ENCODE measurements around the gene ATP2A3. TPM values are rescaled to one million over a fixed set of nuclear protein-coding genes. Genes with fewer than 3 reads are reported as not detected.

ATP2A3 gene
- 269 and 274 TPM in 2 replicates for total RNA-seq

DNA sequence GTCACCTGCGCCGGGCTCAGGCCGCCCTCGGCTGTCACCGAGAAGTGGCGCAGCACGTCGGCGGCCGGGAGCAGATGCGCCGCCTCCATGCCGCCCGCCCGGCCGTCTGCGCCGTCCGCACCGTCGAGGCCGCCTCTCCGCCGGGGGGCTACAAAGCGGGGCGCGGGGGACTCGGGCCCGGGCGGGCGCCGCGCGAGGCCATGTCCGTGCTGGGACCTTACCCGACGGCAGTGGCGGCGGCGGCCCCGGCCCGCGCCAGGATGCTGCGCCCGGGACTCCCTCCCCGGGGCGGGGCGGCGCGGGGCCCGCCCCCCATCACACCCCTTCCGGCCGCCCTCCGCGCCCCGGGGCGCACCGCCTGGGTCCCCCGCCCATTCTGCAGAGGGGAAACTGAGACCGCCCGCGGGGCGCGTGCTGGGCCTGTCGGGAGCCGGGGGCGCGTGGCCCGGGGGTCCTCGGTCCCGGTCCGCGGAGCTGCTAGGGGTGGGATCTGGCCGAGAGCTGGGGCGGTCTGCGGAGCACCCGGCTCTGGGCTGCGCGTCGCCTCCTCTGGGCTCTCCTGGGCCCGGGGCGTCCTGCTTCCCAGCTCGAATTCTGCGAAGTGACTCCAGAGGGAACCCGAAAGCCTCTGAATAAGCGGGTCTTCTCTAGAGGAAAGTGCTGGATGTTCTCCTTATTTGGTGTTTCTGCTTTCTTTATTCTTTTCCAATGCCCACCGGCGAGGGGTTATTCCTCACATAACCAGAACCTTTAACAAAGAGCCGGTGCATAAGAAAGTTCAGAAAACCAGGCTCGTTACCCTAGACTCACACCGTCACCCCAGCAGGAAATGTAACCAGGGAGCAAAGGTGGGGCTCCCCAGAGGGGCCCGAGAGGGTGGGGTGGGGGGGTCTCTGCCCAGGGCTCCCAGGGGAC lies at the start of gene ATP2A3:
TSS of gene ATP2A3 (minus strand) at position 235 of the 915 bp plus-strand sequence. CDS start at position 89, 146 bp downstream.
- intact Hi-C loops (cut with micrococcal nuclease): loop anchor here (1.0 to 10.0 kb wide), 12 partner anchors 20 to 750 kb away; partner anchors contain the start of genes ARRB2, CAMKK1, CTNS and CYB5D2

DNA sequence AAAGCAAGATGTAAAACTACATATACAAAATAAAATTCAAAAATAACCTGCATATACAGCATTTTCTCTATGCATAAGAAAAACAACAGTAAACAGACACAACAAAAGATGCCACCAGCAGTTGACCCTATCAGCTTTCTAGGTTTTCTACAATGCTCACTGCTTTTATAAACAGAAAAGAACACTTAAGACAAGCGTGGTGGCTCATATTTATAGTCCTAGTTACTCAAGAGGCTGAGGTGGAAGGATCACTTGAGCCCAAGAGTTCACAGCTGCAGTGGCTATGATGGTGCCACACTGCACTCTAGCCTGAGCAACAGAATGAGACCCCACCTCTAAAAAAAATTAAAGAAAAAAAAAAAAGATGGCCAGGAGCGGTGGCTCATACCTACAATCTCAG lies 46.5 kb upstream of the ATP2A3 start:
- intact Hi-C loops (cut with micrococcal nuclease): no loop called here

DNA sequence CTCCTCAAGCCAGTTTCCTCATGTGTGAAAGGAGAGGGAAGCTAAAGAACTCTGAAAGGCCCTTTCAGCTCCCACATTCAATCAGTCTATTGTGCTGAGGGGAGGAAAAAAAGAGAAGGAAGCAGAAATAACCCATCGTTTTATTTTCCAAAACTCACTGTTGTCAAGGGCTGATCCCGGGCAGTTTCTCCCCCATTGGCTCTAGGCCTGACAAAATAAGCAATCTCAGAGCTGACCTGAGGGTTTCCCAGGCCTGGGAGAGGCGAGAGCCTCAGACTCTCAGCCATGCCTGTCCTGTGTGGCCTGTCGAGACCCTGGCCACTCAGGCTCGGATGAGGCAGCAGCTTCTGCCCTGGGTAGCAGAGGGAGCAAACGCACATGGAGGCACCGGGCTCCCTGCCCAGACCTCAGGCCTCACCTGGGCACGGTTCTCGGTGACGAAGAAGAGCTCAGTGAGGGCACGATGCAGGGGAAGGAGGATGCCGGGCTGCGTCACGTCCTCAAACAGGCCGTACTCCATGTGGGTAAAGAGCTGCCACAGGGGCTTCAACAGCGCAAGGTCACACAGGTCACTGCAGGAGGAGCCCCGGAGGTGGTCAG lies 45.0 kb upstream of the ATP2A3 start:
- intact Hi-C loops (cut with micrococcal nuclease): loop anchor here (5.0 kb wide), 1 partner anchor 403 kb away; no protein-coding TSS in a partner anchor

DNA sequence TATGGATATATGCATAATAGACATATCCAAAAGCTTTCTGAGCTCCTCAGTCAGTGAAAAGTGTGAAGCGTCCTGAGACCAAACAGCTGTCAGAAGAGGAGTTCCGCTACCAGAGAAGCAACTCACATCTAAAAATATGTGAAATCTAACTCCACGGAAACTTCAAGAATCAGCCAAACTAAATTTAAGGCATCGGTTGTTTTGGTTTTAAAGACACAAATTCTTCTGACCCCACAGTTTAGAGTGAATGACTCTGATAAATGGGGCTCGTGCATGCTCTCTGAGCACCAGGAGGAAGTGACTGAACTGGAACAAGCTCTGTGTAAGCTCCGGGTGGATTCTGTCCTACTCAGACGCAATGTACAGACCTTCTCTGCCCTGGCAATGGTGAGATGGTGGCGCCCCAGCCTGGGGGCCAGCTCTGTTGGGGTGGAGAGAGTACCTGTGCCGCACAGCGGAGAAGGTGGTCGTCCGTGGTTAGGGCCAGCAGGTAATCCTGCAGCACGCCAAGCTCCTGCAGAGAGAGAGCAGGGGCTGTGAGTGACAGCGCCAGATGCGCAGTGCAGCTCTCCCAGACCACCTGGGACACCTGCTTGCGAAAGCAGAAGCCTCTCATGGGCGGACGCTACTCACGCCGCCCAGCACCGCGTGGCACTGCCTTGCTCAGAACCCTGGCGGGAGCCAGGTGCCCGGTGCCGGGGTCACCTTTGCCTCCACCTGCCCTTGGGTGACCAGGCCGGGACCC lies 44.4 kb upstream of the ATP2A3 start:
- intact Hi-C loops (cut with micrococcal nuclease): loop anchor here (5.0 kb wide), 1 partner anchor 404 kb away; no protein-coding TSS in a partner anchor

DNA sequence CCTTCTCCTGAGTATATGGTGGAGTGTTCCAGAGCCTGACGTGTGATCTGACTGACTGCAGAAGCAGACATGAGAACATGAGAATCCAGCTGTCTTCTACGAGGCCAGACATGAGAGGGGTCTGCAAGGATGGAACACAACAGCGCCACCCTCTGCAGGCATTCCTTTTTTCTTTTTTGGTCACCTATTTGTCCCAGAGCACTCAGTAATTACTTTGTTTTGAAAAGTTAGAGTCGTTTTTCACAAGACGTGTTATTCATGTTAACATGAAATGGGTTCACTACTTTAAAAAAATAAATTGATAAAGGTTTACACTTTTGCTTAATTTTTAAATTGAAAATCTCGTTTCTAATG lies 43.8 kb upstream of the ATP2A3 start:
- intact Hi-C loops (cut with micrococcal nuclease): loop anchor here (5.0 kb wide), 1 partner anchor 404 kb away; no protein-coding TSS in a partner anchor

DNA sequence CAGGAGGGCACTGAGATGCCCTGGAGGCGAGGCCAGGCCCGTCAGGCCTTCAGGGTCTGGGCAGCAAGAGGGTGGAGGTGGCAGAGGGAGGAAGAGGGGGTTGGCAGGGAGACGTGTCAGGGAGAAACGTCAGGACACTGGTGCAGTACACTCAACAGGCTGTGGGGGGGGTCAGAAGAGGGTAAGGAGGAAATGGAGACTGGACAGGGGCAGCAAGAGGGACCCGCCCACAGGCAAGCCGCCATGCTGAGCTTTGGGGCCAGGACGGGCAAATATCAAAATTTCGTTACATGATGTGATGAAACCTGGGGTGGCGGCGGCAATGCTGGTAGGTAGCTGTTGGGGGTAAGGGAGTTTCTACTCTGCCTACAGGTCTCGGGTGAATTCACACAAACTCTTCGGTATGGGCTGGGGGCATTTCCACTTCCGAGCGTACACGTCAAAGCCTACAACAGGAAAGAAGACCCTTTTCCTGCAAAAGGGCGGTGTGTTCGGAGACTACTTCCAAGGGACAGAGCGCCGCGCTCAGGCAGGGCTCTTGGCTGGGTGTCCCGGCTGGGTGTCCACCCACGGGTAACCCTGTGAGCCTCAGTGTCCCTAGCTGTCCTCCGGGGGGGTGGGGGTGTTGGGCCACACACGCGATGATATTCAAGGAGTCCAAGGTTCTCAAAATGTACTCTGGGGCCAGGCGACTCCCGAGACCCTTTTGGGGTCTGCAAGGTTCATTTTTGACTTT lies 43.3 kb upstream of the ATP2A3 start:
- intact Hi-C loops (cut with micrococcal nuclease): loop anchor here (5.0 kb wide), 1 partner anchor 405 kb away; no protein-coding TSS in a partner anchor

DNA sequence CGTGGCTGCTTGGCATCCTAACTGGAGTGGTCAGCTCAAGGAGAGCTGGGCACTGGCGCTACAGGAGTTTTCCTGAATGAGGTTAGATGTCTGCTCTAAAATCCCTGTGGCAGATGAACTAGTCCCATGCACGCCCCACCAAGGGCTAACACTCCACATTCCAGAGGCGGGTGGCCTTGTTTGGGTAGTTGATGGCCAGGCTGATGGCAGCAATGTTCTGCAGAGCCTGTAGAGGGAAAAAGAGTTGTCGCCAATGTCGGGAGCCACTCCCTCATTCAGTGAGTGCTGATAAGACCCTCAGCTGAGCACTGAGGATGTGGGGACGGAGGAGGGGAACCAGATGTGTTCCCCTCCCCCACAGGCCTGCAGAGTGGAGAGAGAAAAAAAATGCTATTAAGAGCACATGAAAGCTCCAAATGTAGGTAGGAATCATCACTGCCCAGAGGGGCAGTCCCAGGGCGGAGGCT lies 42.5 kb upstream of the ATP2A3 start:
- intact Hi-C loops (cut with micrococcal nuclease): loop anchor here (5.0 kb wide), 1 partner anchor 406 kb away; no protein-coding TSS in a partner anchor

DNA sequence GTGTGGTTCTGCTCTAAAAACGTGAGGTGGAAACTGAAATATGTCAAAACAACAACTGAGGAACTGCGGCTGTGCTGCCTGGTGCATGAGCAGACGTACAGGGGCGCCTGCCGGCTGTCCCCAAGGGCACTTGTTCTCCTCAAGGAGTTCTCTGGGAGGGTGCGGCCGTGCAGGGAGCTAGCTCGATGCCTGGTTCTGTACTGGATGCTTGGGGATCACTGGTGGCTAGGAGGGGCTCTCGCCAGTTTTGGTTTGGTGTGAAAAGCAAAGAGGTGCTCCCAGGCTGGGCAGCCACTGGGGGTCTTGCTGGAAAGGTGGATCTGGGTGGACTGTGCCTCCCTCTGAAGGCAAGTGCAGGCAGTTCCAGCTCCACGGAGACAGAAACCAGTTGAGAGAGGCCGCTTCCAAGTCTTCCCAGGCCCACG lies 41.9 kb upstream of the ATP2A3 start:
- intact Hi-C loops (cut with micrococcal nuclease): loop anchor here (5.0 kb wide), 1 partner anchor 406 kb away; no protein-coding TSS in a partner anchor

DNA sequence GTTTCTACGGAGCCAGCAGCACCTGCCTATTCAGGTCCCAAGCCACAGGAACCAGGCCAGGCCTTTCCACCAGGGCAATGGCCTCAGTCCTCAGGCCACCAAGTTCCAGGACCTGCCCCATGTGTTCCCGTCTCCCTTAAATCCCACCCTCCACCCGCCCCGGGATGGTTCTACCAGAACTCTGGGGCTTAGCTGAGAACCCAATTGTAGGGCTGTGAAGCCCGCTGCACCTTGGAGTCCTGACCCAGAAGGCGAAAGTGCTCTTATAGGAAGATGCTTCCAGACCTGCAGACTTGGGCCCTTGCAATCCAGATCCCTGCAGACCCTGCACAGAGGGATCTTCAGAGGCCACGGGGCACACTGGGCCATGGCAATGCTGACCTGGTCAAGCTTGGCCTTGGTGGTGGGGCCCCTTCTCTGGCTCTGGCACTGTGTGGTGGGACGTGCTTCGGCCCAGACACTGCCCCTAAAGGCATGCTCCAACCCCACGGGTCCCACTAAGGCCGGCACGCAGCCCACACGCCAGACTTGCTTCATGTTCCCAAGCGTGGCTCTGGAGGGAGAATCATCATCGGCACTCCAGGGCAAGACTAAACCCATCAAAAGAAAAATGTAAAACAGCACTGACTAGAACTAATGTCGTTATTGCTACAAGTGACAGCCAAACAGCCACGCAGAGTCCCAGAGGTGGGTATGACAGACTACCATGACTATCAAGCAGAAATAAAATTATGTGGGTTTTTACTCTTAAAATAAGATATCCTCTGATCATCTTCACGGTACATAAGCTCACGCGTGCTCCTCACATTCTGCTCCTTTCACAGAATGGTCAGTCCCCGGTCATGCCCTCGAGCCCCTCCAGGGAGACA lies 41.3 kb upstream of the ATP2A3 start:
- intact Hi-C loops (cut with micrococcal nuclease): loop anchor here (5.0 kb wide), 1 partner anchor 407 kb away; no protein-coding TSS in a partner anchor

DNA sequence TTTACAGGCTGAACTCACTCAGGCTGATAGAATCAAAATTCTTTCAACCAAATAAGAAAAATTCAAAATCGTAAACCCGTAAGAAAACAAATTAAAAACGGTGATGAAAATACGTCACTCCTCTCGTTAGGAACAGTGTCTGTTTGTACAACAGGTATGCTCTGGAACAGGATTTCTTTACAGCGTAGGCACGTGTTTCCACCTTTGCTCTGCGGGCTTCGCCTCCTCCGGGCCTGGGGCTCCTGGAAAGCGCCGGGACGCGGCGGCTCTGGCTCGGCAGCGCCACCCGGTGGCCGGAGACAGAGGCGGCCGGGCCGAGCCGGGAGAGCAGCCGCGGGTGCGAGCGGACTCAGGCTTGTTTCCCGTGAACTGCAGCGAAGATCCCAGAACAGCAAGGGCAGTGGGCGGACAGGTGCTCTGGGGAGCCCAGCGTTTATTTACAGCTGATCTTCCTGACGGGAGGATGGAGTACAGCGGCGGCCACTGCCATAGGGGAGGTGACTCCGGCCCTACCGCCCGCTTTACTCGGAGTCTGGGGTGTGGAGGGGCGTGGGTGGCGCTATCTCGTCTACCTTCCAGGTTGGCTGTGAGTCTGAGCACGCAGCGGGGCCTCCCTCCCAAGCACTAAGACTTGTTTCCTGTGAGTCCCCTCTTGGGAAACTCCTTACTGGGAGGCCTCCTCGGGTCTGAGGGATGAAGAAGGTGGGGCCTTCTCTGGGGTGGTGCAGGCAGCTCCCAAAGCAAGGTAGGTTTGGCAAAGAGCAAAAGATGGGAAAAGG lies 40.5 kb upstream of the ATP2A3 start:
- intact Hi-C loops (cut with micrococcal nuclease): loop anchor here (1.0 to 5.0 kb wide), 5 partner anchors 39 to 408 kb away; no protein-coding TSS in a partner anchor

DNA sequence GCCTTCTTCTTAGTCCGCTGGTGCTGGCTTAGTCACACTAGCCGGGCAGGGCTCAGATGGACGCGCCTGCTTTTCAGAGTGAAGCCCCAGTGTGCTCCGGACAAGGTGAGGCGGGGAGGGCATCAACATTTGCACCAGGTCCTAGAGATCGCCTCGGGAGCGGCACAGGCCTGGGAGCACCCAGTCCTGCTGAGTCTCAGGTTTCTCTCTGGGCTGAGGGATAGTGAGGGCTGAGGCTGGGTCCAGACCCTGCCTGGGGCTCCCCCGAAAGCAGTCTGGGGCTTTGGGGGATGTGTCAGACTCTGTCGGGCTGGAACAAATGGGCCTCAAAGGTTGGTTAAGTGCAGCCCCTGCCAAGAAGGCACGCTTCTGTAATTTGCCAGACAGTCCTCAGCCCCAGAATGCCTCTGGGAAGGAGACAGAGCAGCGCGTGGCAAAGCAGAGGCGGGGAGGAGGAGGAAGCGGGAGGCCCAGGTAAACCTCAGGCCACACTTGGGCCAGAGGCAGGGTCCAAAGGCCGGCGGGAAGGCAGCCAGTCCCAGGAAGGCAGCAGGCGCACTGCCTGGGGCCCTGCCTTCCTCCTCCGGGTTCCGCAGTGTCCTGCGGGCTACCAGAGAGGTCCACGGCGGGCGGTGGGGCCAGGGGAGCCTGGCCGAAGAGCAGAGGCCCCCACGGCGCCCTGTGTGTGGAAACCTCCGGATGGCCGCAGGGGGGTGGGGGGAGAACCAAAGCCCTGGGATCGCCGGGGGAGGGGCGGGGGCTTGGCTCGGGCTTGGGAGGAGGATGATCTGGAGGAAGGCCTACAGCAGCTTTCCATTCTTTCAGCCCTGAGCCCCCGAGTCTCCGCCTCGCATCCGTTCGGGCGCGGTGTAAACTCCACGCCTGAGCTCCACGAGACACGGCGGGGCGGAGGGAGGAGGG lies 39.5 kb upstream of the ATP2A3 start:
- intact Hi-C loops (cut with micrococcal nuclease): loop anchor here (1.0 kb wide), 4 partner anchors 38 to 140 kb away; no protein-coding TSS in a partner anchor

DNA sequence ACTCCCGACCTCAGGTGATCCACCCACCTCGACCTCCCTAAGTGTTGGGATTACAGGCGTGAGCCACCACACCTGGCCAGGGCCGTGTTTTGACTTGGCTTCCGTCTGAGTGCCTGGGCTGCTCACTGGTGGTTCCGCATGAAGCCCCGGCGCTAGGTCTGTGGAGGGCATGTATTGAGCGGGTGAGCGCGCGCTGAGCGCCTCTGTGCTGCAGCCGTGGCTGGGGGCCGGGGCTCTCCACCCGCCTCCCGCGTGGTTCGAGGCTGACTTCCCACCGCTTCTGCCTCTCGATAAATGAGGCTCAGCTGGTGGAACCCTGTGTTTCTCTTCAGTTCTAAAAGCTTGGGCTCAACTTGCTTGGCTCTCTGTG lies 38.9 kb upstream of the ATP2A3 start:
- intact Hi-C loops (cut with micrococcal nuclease): no loop called here

DNA sequence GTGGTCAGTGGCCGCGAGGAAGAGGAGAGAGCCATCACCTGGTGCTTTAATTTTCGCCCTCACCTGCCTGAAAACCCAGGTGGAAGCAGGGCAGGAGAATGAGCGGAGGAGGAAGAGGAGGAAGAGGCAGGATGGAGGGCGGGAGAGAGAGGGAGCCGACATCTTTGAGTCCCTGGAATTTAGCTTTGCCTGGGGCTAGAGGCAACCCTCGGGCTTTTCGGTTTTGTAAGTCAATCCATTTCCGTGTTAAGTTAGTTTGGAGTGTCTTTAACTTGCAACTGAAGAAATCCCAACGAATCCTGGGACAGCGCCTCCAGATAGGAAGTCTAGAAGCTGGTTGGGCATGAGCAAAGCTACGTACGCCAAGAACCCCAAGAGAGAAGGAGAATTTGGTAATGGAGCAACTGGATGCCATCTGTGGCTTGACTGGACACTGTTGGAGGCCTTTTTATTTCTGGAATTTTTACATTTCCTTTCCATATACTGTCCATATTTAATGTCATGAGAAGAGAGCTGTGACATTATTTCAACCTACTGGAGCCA lies 36.9 kb upstream of the ATP2A3 start:
- intact Hi-C loops (cut with micrococcal nuclease): no loop called here

DNA sequence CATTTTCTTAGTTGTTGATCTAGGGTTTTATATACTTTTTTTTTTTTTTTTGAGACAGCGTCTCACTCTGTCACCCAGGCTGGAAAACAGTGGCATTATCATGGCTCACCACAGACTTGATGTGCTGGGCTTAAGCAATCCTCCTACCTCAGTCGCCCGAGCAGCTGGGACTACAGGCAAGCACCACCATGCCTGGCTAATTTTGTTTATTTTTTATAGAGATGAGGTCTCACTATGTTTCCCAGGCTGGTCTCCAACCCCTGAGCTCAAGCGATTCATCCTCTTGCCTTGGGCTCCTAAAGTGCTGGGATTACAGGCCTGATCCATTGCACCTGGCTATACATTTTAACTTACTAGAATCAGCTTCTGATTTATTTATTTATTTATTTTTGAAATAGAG lies 34.2 kb upstream of the ATP2A3 start:
- intact Hi-C loops (cut with micrococcal nuclease): no loop called here

DNA sequence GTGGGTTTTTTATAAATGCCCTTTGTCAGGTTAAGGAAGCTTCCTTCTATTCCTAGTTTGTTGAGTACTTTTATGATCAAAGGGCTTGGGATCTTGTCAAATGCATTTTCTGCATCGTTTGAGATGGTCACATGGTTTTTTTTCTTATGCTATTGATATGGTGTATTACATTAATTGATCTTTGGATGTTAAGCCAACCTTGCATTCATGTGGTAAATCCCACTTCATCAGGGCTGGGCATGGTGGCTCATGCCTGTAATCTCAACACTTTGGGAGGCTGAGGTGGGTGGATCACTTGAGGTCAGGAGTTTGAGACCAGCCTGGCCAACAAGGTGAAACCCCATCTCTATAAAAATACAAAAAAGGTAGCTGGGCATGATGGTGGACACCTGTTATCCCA lies 30.8 kb upstream of the ATP2A3 start:
- intact Hi-C loops (cut with micrococcal nuclease): no loop called here

DNA sequence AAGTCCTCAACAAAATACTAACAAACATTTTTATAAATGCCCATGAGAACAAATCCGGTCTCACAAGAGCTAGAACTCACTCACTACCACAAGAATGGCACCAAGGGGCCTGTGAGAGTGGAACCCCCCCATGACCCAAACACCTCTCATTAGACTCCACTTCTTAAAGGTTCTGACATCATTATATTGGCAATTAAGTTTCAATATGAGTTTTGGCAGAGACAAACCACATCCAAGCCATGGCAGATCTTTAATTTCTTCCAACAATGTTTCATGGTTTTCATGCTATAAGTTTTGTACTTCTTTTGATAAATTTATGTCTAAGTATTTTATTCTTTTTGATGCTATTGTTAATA lies 30.0 kb upstream of the ATP2A3 start:
- intact Hi-C loops (cut with micrococcal nuclease): no loop called here

DNA sequence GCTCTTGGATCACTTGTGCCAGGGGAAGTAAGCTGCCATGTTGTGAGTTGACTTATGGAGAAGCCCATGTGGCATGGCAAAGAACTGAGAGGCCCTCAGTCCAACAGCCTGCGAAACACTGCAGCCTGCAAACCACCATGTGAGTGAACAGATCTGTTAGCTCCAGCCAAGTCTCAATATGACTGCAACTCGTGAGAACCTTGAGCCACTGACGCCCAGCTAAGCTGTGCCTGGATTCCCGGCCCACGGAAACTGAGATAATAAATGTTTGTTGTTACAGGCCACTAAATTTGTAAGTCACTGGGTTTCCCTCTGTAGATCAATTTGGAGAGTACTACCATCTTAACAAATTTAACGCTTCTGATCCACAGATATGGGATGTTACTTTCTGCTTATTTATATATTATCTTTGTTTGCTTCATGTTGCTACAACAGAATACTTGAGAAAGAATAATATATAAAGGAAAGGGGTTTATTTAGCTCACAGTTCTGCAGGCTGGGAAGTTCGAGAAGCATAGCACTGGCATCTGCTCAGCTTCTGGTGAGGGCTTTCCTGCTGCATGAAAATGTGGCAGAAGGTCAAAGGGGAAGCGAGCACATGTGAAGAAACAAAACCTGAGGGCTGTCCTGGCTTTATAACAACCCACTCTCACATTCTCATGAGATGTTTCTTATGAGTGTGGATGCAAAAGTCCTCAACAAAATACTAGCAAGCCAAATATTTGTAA lies 29.4 kb upstream of the ATP2A3 start:
- intact Hi-C loops (cut with micrococcal nuclease): no loop called here

Measured in T-helper 1 cell treated with Interleukin-12 subunit alpha and Interleukin-12 subunit beta and Interleukin-4 antibody, amounts not matched to agents 30 ng/mL and 1 ng/mL, for 36 hours (primary cell).